ENCODE measurements around the gene TMED8.

DNA sequence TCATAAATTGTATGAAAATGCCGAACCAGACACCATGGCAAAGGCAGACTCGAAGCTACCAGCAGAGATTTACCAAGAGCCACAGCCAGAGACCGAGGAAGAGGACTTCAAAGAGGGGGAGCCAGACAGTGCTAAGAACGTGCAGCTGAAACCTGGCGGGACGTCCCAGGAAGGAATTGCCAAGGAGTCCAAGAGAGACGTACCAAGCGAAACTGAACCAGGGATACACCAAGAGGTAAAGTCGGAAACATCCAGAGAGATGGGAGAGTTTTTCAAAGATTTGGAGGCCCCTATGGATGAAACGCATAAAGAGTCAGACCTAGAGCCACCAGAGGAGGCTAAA lies 579 bp upstream of the TMED8 start:
- TF ChIP-seq, protein P1, sequence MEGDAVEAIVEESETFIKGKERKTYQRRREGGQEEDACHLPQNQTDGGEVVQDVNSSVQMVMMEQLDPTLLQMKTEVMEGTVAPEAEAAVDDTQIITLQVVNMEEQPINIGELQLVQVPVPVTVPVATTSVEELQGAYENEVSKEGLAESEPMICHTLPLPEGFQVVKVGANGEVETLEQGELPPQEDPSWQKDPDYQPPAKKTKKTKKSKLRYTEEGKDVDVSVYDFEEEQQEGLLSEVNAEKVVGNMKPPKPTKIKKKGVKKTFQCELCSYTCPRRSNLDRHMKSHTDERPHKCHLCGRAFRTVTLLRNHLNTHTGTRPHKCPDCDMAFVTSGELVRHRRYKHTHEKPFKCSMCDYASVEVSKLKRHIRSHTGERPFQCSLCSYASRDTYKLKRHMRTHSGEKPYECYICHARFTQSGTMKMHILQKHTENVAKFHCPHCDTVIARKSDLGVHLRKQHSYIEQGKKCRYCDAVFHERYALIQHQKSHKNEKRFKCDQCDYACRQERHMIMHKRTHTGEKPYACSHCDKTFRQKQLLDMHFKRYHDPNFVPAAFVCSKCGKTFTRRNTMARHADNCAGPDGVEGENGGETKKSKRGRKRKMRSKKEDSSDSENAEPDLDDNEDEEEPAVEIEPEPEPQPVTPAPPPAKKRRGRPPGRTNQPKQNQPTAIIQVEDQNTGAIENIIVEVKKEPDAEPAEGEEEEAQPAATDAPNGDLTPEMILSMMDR (conservative IDR thresholded peaks at IDR 0.05) = no peak
- TF ChIP-seq ZFX (IDR thresholded peaks at IDR 0.05) = no peak
